K562 (cell line): Measurements from ENCODE around the gene COL23A1. TPM values are rescaled to one million over a fixed set of nuclear protein-coding genes. Genes with fewer than 3 reads are reported as not detected.

Source experiments
- ATAC-seq: fragments of 200-7000 bp; cut with Tn5 transposase; 3 replicates; pipeline ENCODE4 v1.9.1; 2020; ENCODE audit warnings: moderate library complexity
- BruUV-seq: library from RNA; stranded (reverse); fragments of 400-500 nt; replicated peaks from 2 replicates; lab custom pipeline; 2021; lab: Mats Ljungman, UMichigan
- CTCF ChIA-PET: fragments of 300-600 bp; formaldehyde crosslinking; extraction: SDS; loops from one replicate; lab custom pipeline; 2021; ENCODE audit warnings: low intra/inter-chr PET ratio; lab: Yijun Ruan, JAX
- POLR2A ChIA-PET: fragments of 300-600, 350-650 bp; sonication (Branson Sonifier 250); formaldehyde crosslinking; extraction: SDS; loops from one replicate; lab custom pipeline; 2021; ENCODE audit warnings: antibody characterized with exemption, inconsistent platforms; lab: Yijun Ruan, JAX
- DNase-seq, 4 experiments: peaks; one replicate each; pipeline versions ENCODE4 v3.0.0 to v3.0.0-alpha.2; 2011 to 2018; ENCODE audit warnings: low spot score in 3 of 4, mixed read lengths in 3 of 4; ENCODE audit errors: extremely low read depth in 1 of 4
- FAIRE-seq: peaks from 2 replicates; lab custom pipeline; 2011; peaks lifted over from hg19 to GRCh38; lab: Jason Lieb, UNC
- H2AFZ ChIP-seq: 2 replicates; pipeline ENCODE4 v1.6.0; 2011; ENCODE audit warnings: low read depth, low read length, control low read depth, inconsistent platforms
- H3K27ac ChIP-seq: fragments of 200-600 bp; 3 replicates; pipeline ENCODE4 v1.8.0; 2011; ENCODE audit warnings: low read depth, mild to moderate bottlenecking, control low read depth, inconsistent platforms, low read length, moderate library complexity, mixed read lengths; ENCODE audit errors: extremely low read depth
- H3K27me3 ChIP-seq, 2 experiments: fragments of 300-600 bp in 1 of 2; 2 replicates in 1 of 2; 3 replicates in 1 of 2; pipeline versions ENCODE4 v1.6.0 to v1.8.0; 2011; ENCODE audit warnings: inconsistent platforms in 2 of 2, low read length in 2 of 2, mild to moderate bottlenecking in 1 of 2, mixed read lengths in 1 of 2, moderate library complexity in 1 of 2; ENCODE audit not compliant: control insufficient read depth in 2 of 2, insufficient read depth in 2 of 2
- H3K36me3 ChIP-seq: fragments of 300-600 bp; 3 replicates; pipeline ENCODE4 v1.8.0; 2011; ENCODE audit warnings: mild to moderate bottlenecking, low read length, inconsistent platforms; ENCODE audit not compliant: control insufficient read depth, insufficient read depth
- H3K4me1 ChIP-seq, 2 experiments: fragments of 200-600 bp in 1 of 2; replicated peaks in 1 of 2; 2 replicates in 1 of 2; 3 replicates in 1 of 2; pipeline versions ENCODE4 v1.5.1 to v1.8.0; 2011; ENCODE audit warnings: inconsistent platforms in 2 of 2, low read length in 2 of 2, mild to moderate bottlenecking in 1 of 2, mixed read lengths in 1 of 2, moderate library complexity in 1 of 2; ENCODE audit not compliant: control insufficient read depth in 2 of 2, insufficient read depth in 2 of 2
- H3K4me2 ChIP-seq: 2 replicates; pipeline ENCODE4 v1.6.1; 2011; ENCODE audit warnings: low read length, control low read depth, inconsistent platforms, mixed read lengths; ENCODE audit not compliant: insufficient read depth
- H3K4me3 ChIP-seq: fragments of 200-600 bp; sonication (generic), shearing (Covaris generic); 2 replicates; pipeline ENCODE4 v1.5.1; 2016; ENCODE audit warnings: control low read depth, inconsistent platforms
- H3K79me2 ChIP-seq: fragments of 200-600 bp; 3 replicates; pipeline ENCODE4 v1.8.0; 2011; ENCODE audit warnings: low read length, inconsistent platforms; ENCODE audit not compliant: control insufficient read depth, insufficient read depth
- H3K9ac ChIP-seq, 2 experiments: 2 replicates each; pipeline versions ENCODE4 v1.6.0 to v1.6.1; 2011; ENCODE audit warnings: low read depth in 2 of 2, low read length in 2 of 2, control low read depth in 1 of 2, inconsistent platforms in 1 of 2, mild to moderate bottlenecking in 1 of 2, mixed read lengths in 1 of 2; ENCODE audit not compliant: insufficient read depth in 1 of 2
- H3K9me1 ChIP-seq: one replicate; pipeline ENCODE4 v1.6.0; 2011; ENCODE audit warnings: inconsistent platforms, mild to moderate bottlenecking, low read length, moderate library complexity; ENCODE audit not compliant: control insufficient read depth, insufficient read depth
- H3K9me3 ChIP-seq: replicated peaks from 2 replicates; pipeline ENCODE4 v1.5.1; 2011; ENCODE audit warnings: low read depth, low read length, inconsistent platforms; ENCODE audit not compliant: control insufficient read depth, insufficient read depth
- H4K20me1 ChIP-seq: replicated peaks from 2 replicates; pipeline ENCODE4 v1.6.1; 2011; ENCODE audit warnings: low read length, inconsistent platforms, mixed read lengths; ENCODE audit not compliant: control insufficient read depth, insufficient read depth
- AFF1 ChIP-seq, 2 experiments: fragments of 450-650 bp; IDR thresholded peaks; 2 replicates each; pipeline ENCODE4 v1.6.1; 2018; ENCODE audit warnings: mild to moderate bottlenecking in 2 of 2, low read depth in 1 of 2; ENCODE audit not compliant: partially characterized antibody in 2 of 2
- MLX ChIP-seq, 2 experiments: fragments of 450-650 bp in 1 of 2; sonication (generic) in 1 of 2; formaldehyde crosslinking; conservative IDR thresholded peaks; 2 replicates each; pipeline versions ENCODE4 v1.4.0 to v1.8.1; 2020 to 2022; ENCODE audit warnings: mild to moderate bottlenecking in 1 of 2, missing genetic modification reagents in 1 of 2
- SMAD2 ChIP-seq: fragments of 150-350 bp; IDR thresholded peaks from 2 replicates; pipeline ENCODE4 v1.6.1; 2014; ENCODE audit warnings: low read depth, mild to moderate bottlenecking, low read length
- U2AF2 ChIP-seq: fragments of 200-400 bp; formaldehyde crosslinking; optimal IDR thresholded peaks from 2 replicates; pipeline ENCODE3; 2017; ENCODE audit warnings: low read depth, mild to moderate bottlenecking, low read length
- ZNF197 ChIP-seq: fragments of 200-800 bp; sonication (Bioruptor generic); IDR thresholded peaks from 2 replicates; pipeline ENCODE4 v1.6.1; 2016; ENCODE audit warnings: low read depth, missing genetic modification characterization, missing compliant biosample characterization
- ZNF445 ChIP-seq: fragments of 250-450 bp; sonication (Bioruptor Pico); IDR thresholded peaks from 2 replicates; pipeline ENCODE4 v1.4.0; 2020; ENCODE audit warnings: low read depth, mild to moderate bottlenecking, moderate library complexity
- ZNF512 ChIP-seq: IDR thresholded peaks from 2 replicates; pipeline ENCODE4 v1.6.1; 2016; ENCODE audit warnings: missing genetic modification characterization, missing compliant biosample characterization
- in situ Hi-C: fragments of 300-500 bp; cut with MboI; formaldehyde crosslinking; loops from 4 replicates; pipeline ENCODE4 v1.15.0; 2018; ENCODE audit warnings: inconsistent platforms, mixed read lengths
- intact Hi-C: fragments of 100-400 bp; cut with micrococcal nuclease; formaldehyde crosslinking; loops from 2 replicates; pipeline ENCODE4 v1.14.2; 2022
- polyA plus RNA-seq, 8 experiments: library from polyadenylated mRNA; depleted of rRNA in 4 of 8; stranded (reverse) in 5 of 8; unstranded in 3 of 8; fragments of >200 nt; fragmentation: Nextera tagmentation in 2 of 8; fragmentation: Illumina TruSeq in 1 of 8; extraction: Ambion mirVana in 2 of 8; extraction: Trizol in 1 of 8; gene quantifications; 2 replicates each; pipeline versions ENCODE4 v1.2.1 to v1.2.3, GENCODE V29; 2011 to 2014; ENCODE audit warnings: inconsistent platforms in 1 of 8, missing spikeins in 1 of 8
- total RNA-seq, 7 experiments: library from RNA; depleted of rRNA in 6 of 7; stranded (reverse); fragments of >200 nt in 6 of 7; fragmentation: Illumina TruSeq in 2 of 7; extraction: Trizol in 2 of 7; gene quantifications; 2 replicates each; pipeline versions ENCODE4 v1.2.1 to v1.2.3, GENCODE V29; 2011 to 2021; ENCODE audit warnings: low replicate concordance in 1 of 7
- TF ChIP-seq, protein P1 (sequence below): fragments of 450-650 bp; formaldehyde crosslinking; conservative IDR thresholded peaks from 2 replicates; pipeline ENCODE4 v1.4.0; 2022; ENCODE audit warnings: mild to moderate bottlenecking, missing genetic modification characterization

The COL23A1 gene
- total and polyA plus RNA-seq, 9 of the 15 experiments (the other 6 are each of a cell fraction or from before 2014, with no cell fraction given): 0.09 TPM; not detected in 8

DNA sequence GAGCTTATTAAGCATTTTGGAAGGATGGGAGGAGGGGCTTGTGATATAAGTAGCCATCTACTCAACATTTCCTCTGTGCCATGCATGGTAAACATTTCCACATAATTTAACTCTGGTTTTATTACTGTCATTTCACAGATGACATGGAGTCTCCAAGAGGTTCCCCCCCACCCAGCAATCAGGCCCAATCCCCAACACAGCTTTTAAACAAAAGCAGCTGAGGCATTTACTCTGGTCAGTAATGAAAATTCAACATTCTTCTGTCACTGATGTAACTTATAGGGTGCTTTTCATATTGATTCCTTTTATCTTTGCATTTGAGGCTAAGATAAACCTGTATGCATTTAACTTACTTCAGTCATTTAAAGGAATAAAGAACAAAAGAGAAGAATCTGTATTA is 128.1 kb downstream of the COL23A1 start:
- in situ Hi-C loops (no loop called here), intact Hi-C loops (no loop called here)
- Histone ChIP-seq H4K20me1 (no peaks in the 10 kb centered on the region), H3K4me1 (peaks cover 0 to 10% of the 10 kb centered on the region in 2 experiments; a peak in 3 of 5 replicates), H3K36me3 (no peaks in the 10 kb centered on the region), H3K9me1 (no peaks in the 10 kb centered on the region), H3K9ac (no peak overlapping the region), H3K79me2 (no peaks in the 10 kb centered on the region), H3K4me3 (no peak overlapping the region), H3K27me3 (peaks cover 0 to 6% of the 10 kb centered on the region in 2 experiments; a peak in 1 of 5 replicates), H3K4me2 (no peak overlapping the region), H3K27ac (no peak overlapping the region), H3K9me3 (no peaks in the 10 kb centered on the region), H2AFZ (0 out of 2 replicates have a peak overlapping the region, but pooled peaks have one; percentile 26)
- CTCF ChIA-PET: interaction anchor here (0.7 kb wide), 1 partner anchor 10 kb away, joined by 3 read pairs; no protein-coding TSS in a partner anchor
- no peak for TF ChIP-seq SMAD2
- TF ChIP-seq MLX (CRISPR knock-in tag; conservative IDR thresholded peaks at IDR 0.05): no peak
- no peak for TF ChIP-seq U2AF2
- TF ChIP-seq, protein P1, sequence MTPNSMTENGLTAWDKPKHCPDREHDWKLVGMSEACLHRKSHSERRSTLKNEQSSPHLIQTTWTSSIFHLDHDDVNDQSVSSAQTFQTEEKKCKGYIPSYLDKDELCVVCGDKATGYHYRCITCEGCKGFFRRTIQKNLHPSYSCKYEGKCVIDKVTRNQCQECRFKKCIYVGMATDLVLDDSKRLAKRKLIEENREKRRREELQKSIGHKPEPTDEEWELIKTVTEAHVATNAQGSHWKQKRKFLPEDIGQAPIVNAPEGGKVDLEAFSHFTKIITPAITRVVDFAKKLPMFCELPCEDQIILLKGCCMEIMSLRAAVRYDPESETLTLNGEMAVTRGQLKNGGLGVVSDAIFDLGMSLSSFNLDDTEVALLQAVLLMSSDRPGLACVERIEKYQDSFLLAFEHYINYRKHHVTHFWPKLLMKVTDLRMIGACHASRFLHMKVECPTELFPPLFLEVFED (CRISPR knock-in tag): no peak
- TF ChIP-seq ZNF512 (tag): no peak
- no peak for TF ChIP-seq ZNF197
- no peak for TF ChIP-seq AFF1 (IDR thresholded peaks at IDR 0.05; ENCODE audit: low read depth in 1 of 2, partially characterized antibody in 2 of 2)
- TF ChIP-seq ZNF445 (CRISPR knock-in tag): no peak
- POLR2A ChIA-PET: interaction anchor here (1.2 to 3.0 kb wide), 4 partner anchors 9 to 164 kb away, joined by 3 to 21 read pairs (median 4); partner anchors contain the start of gene COL23A1
- DNase-seq: no peak
- no peak for ATAC-seq
- FAIRE-seq: no peak
- no TSS peak for BruUV-seq
